ENCODE data around the gene WBP11.

Gene WBP11

GRCh38 chr12:14825256-14825655 is 22.0 kb upstream of the WBP11 start:
- TF ChIP-seq CTCF (IDR thresholded peaks at IDR 0.05) = no peak
- Histone ChIP-seq H3K4me3 (no peak overlapping the region), H3K27ac (no peak overlapping the region)
- no peak for DNase-seq (ENCODE audit: low spot score)

- no peak overlapping the region for H3K4me3 ChIP-seq
- TF ChIP-seq CTCF (IDR thresholded peaks at IDR 0.05) = no peak
- no peak overlapping the region for H3K27ac ChIP-seq
- DNase-seq (ENCODE audit: low spot score) = no peak
Measured at GRCh38 chr12:14824012-14824634, 20.8 kb upstream of the WBP11 start.

GRCh38 chr12:14814014-14814413 is 10.7 kb upstream of the WBP11 start, which contains the start of gene SMCO3:
Gene SMCO3 (minus strand): TSS chr12:14814182. CDS start chr12:14806680, 7,502 bp downstream.
- DNase-seq (ENCODE audit: low spot score) = no peak

GRCh38 chr12:14811486-14811885 is 8.2 kb upstream of the WBP11 start:
- DNase-seq (ENCODE audit: low spot score) = no peak
- no peak for TF ChIP-seq CTCF (IDR thresholded peaks at IDR 0.05)
- H3K4me3 ChIP-seq = no peak overlapping the region
- H3K27ac ChIP-seq = no peak overlapping the region

More at GRCh38 chr12:14814014-14814413, 10.7 kb upstream of the WBP11 start, which contains the start of gene SMCO3:
- no peak within 1 kb of the TSS for H3K27ac ChIP-seq
- no peak for TF ChIP-seq CTCF (IDR thresholded peaks at IDR 0.05)
- no peak within 1 kb of the TSS for H3K4me3 ChIP-seq

GRCh38 chr12:14810953-14811483 is 7.7 kb upstream of the WBP11 start:
- no peak for TF ChIP-seq CTCF (IDR thresholded peaks at IDR 0.05)
- no peak overlapping the region for H3K4me3 ChIP-seq
- no peak overlapping the region for H3K27ac ChIP-seq
- DNase-seq (ENCODE audit: low spot score) = no peak

GRCh38 chr12:14810167-14810952 is 7.1 kb upstream of the WBP11 start:
- no peak for DNase-seq (ENCODE audit: low spot score)
- no peak overlapping the region for H3K27ac ChIP-seq
- TF ChIP-seq CTCF (IDR thresholded peaks at IDR 0.05) = no peak
- no peak overlapping the region for H3K4me3 ChIP-seq
